Central memory CD8-positive, alpha-beta T cell (primary cell): ENCODE measurements around the gene PPFIA4.
"Not testable (repeated sequence)": the region's sequence is repeated elsewhere in the genome, so short reads cannot be mapped to it uniquely, and the experiment has no call there.

Experiments
- ATAC-seq: fragments of 150-1000 bp; cut with Tn5 transposase; replicated peaks from 2 replicates; pipeline ENCODE4 v1.10.0; 2022; ENCODE audit warnings: mild to moderate bottlenecking, moderate FRiP score, moderate number of reproducible peaks; ENCODE audit not compliant: poor library complexity, severe bottlenecking; ENCODE audit errors: extremely low read depth
- DNase-seq, 2 donors: peaks; one replicate each; pipeline ENCODE4 v3.0.0; 2021; ENCODE audit warnings: low spot score in 2 of 2
- H3K27ac Mint-ChIP-seq: one replicate; pipeline ENCODE4 v1.8.0; 2022; ENCODE audit warnings: low read depth, mild to moderate bottlenecking, moderate library complexity, mixed read lengths
- H3K27me3 Mint-ChIP-seq: one replicate; pipeline ENCODE4 v1.8.0; 2022; ENCODE audit warnings: mixed read lengths
- H3K36me3 Mint-ChIP-seq: one replicate; pipeline ENCODE4 v1.8.0; 2022; ENCODE audit warnings: mild to moderate bottlenecking, moderate library complexity, mixed read lengths; ENCODE audit not compliant: insufficient read depth
- H3K4me1 Mint-ChIP-seq: one replicate; pipeline ENCODE4 v1.8.0; 2022; ENCODE audit warnings: mixed read lengths
- H3K4me3 Mint-ChIP-seq: one replicate; pipeline ENCODE4 v1.8.0; 2022; ENCODE audit warnings: mild to moderate bottlenecking, moderate library complexity, mixed read lengths
- H3K9me3 Mint-ChIP-seq: one replicate; pipeline ENCODE4 v1.8.0; 2022; ENCODE audit warnings: mixed read lengths

The PPFIA4 gene

GRCh38 chr1:203000217-203000944, 25.9 kb upstream of the PPFIA4 start:
- ATAC-seq: no peak
- Mint-ChIP-seq H3K27me3 (peaks cover 41% of the 10 kb centered on the region), H3K9me3 (no peaks in the 10 kb centered on the region), H3K27ac (no peak overlapping the region), H3K4me1 (peaks cover 10% of the 10 kb centered on the region), H3K4me3 (no peak overlapping the region), H3K36me3 (peaks cover under 1% of the 10 kb centered on the region)
- DNase-seq: no peak

DNA sequence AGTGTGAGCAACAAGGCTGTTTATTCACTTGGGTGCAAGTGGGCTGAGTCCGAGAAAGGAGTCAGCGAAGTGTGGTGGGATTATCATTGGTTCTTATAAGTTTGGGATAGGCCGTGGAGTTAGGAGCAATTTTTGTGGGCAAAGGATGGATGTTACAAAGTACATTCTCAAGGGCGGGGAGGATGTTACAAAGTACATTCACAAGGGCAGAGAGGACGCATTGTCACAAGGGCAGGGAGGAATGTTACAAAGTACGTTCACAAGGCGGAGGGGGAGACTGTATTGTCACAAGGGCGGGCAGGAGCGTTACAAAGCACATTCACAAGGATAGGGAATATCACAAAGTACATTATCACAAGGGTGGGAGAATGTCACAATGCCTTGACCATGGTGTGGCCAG, 24.3 kb upstream of the PPFIA4 start:
- H3K4me1 Mint-ChIP-seq: peaks cover 20% of the 10 kb centered on the region
- DNase-seq: no peak
- H3K9me3 Mint-ChIP-seq: no peaks in the 10 kb centered on the region
- no peak for ATAC-seq
- peaks cover 7% of the 10 kb centered on the region for H3K36me3 Mint-ChIP-seq
- peaks cover 25% of the 10 kb centered on the region for H3K27me3 Mint-ChIP-seq
- H3K4me3 Mint-ChIP-seq: no peak overlapping the region
- no peak overlapping the region for H3K27ac Mint-ChIP-seq

DNA sequence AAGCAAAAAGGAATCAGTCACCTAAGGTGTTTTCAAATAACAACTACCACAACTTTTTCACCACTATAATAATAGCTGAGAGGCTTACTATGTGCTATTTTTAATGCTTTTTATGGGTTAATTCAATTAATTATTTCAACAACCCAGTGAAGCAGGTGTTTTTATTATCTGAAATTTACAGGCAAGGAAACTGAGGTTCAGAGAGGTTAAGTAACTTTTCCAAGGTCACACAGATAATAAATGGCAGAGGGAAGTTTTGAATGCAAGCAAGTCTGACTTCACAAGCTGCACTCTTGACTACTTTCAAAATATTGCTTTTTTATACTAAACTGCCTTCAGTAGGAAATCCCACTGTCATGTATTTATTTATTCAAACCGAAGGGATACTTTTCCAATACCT, 23.3 kb upstream of the PPFIA4 start:
- H3K27me3 Mint-ChIP-seq: peaks cover 15% of the 10 kb centered on the region
- no peaks in the 10 kb centered on the region for H3K9me3 Mint-ChIP-seq
- H3K27ac Mint-ChIP-seq: no peak overlapping the region

DNA sequence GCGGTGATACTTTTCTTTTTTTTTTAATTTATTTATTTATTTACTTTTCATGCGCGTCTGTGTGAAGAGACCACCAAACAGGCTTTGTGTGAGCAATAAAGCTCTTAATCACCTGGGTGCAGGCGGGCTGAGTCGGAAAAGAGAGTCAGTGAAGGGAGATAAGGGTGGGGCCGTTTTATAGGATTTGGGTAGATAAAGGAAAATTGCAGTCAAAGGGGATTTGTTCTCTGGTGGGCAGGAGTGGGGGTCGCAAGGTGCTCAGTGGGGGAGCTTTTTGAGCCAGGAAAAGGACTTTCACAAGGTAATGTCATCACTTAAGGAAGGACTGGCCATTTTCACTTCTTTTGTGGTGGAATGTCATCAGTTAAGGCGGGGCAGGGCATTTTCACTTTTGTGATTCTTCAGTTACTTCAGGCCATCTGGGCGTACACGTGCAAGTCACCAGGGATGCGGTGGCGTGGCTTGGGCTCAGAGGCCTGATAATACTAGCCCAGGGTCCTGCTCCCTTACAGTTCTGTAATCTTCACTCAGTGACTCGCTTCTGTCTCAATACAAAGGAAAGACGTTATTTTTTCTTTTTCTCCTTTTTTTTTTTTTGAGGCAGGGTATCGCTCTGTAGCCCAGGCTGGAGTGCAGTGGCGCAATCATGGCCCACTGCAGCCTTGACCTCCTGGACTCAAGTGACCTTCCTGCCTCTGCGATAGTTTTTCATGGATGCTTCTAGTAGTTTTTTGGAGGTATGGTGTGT, 20.7 kb upstream of the PPFIA4 start:
- peak overlapping the region; percentile 92 for H3K27ac Mint-ChIP-seq
- peaks cover 29% of the 10 kb centered on the region for H3K36me3 Mint-ChIP-seq
- not testable (repeated sequence) for ATAC-seq, H3K27me3 Mint-ChIP-seq, H3K9me3 Mint-ChIP-seq, DNase-seq
- peak overlapping the region; percentile 83 for H3K4me3 Mint-ChIP-seq
- peaks cover 28% of the 10 kb centered on the region for H3K4me1 Mint-ChIP-seq

More for the DNA sequence above, 23.3 kb upstream of the PPFIA4 start:
- no peak for DNase-seq
- H3K36me3 Mint-ChIP-seq: peaks cover 15% of the 10 kb centered on the region
- no peak overlapping the region for H3K4me3 Mint-ChIP-seq
- H3K4me1 Mint-ChIP-seq: peaks cover 28% of the 10 kb centered on the region
- no peak for ATAC-seq

GRCh38 chr1:203006948-203007871, 19.1 kb upstream of the PPFIA4 start, which contains the start of gene TMEM183A:
TSS of gene TMEM183A (plus strand) at chr1:203007374. CDS start at chr1:203007466, 92 bp downstream.
- peaks cover 30% of the 10 kb centered on the region for H3K4me1 Mint-ChIP-seq
- no peaks in the 10 kb centered on the region for H3K27me3 Mint-ChIP-seq
- H3K27ac Mint-ChIP-seq: peak within 1 kb of the TSS; percentile 92
- peak within 1 kb of the TSS; percentile 83 for H3K4me3 Mint-ChIP-seq
- peaks cover 42% of the 10 kb centered on the region for H3K36me3 Mint-ChIP-seq
- no peaks in the 10 kb centered on the region for H3K9me3 Mint-ChIP-seq
- ATAC-seq (peak; percentile 93), DNase-seq (peak; percentile 84 to 91)

GRCh38 chr1:203009185-203009584, 17.1 kb upstream of the PPFIA4 start:
- Mint-ChIP-seq H3K27me3 (no peaks in the 10 kb centered on the region), H3K9me3 (no peaks in the 10 kb centered on the region), H3K27ac (no peak overlapping the region), H3K36me3 (peaks cover 59% of the 10 kb centered on the region), H3K4me1 (peaks cover 39% of the 10 kb centered on the region), H3K4me3 (peak overlapping the region; percentile 83)
- ATAC-seq (no peak), DNase-seq (no peak)

DNA sequence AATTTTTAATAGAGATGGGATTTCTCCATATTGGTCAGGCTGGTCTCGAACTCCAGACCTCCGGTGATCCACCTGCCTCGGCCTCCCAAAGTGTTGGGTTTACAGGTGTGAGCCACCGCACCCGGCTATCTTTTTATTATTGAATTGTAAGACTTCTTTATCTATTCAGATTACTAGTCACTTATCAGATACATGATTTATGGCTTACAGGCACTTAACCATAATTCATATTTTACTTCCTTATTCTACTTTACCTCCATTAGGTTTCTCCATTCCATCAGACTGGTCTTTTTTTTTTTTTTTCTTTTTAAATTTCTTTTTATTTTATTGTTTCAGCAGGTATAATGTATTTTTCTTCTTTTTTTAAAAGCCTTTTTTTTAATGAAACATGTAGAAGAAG, 14.7 kb upstream of the PPFIA4 start:
- no peak for ATAC-seq
- Mint-ChIP-seq H3K27me3 (no peaks in the 10 kb centered on the region), H3K4me3 (no peak overlapping the region), H3K4me1 (peaks cover 38% of the 10 kb centered on the region), H3K27ac (no peak overlapping the region), H3K36me3 (peaks cover 75% of the 10 kb centered on the region), H3K9me3 (no peaks in the 10 kb centered on the region)
- no peak for DNase-seq

- no peak overlapping the region for H3K4me3 Mint-ChIP-seq
- H3K4me1 Mint-ChIP-seq: peaks cover 16% of the 10 kb centered on the region
- H3K27ac Mint-ChIP-seq: no peak overlapping the region
- DNase-seq: no peak
- H3K9me3 Mint-ChIP-seq: no peaks in the 10 kb centered on the region
- no peaks in the 10 kb centered on the region for H3K27me3 Mint-ChIP-seq
- no peak for ATAC-seq
- peaks cover 88% of the 10 kb centered on the region for H3K36me3 Mint-ChIP-seq
These were observed 9.2 kb upstream of the PPFIA4 start for GRCh38 chr1:203017061-203017460.

DNA sequence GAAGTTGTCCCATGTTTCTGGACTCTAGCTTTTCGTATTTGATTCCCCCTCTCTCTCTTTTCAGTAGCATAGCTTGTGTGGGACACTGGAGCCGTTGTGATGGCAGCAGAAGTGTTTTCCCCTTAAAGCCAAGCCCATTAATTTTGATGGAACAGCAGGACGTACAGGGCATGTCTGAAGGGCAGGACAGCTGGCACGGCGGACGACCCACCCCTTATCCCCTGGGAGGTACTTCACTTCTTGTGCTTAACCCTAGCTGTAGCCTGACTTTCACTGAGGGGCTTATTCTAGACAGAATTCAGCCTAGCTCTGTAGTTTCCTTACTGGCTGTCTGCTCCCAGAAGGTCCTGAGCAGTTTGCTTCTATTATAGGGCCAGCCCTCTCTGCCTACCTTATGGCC, 8.6 kb upstream of the PPFIA4 start:
- H3K4me3 Mint-ChIP-seq: no peak overlapping the region
- H3K27ac Mint-ChIP-seq: no peak overlapping the region
- peaks cover 85% of the 10 kb centered on the region for H3K36me3 Mint-ChIP-seq
- no peaks in the 10 kb centered on the region for H3K27me3 Mint-ChIP-seq
- DNase-seq (no peak), ATAC-seq (no peak)
- peaks cover 12% of the 10 kb centered on the region for H3K4me1 Mint-ChIP-seq
- H3K9me3 Mint-ChIP-seq: no peaks in the 10 kb centered on the region

DNA sequence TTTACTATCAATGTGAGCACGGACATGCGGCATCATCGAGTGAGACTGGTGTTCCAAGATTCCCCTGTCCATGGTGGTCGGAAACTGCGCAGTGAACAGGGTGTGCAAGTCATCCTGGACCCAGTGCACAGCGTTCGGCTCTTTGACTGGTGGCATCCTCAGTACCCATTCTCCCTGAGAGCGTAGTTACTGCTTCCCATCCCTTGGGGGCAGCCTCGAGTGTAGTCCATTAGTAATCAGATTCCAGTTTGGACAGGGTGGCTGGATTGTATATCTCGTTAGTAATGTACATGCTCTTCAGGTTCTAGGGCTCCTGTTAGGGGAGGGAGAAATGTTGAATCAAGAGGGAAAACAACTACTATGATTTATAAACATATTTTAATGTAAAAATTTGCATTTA, 3.4 kb upstream of the PPFIA4 start:
- DNase-seq, H3K27ac Mint-ChIP-seq, H3K9me3 Mint-ChIP-seq, H3K4me3 Mint-ChIP-seq, H3K27me3 Mint-ChIP-seq, H3K4me1 Mint-ChIP-seq, ATAC-seq: not testable (repeated sequence)
- H3K36me3 Mint-ChIP-seq: peaks cover 59% of the 10 kb centered on the region

- peaks cover 34% of the 10 kb centered on the region for H3K36me3 Mint-ChIP-seq
- H3K27me3 Mint-ChIP-seq: no peaks in the 10 kb centered on the region
- ATAC-seq: no peak
- H3K9me3 Mint-ChIP-seq: peaks cover 7% of the 10 kb centered on the region
- peak overlapping the region; percentile 77 for H3K27ac Mint-ChIP-seq
- peak overlapping the region; percentile 60 for H3K4me3 Mint-ChIP-seq
- peaks cover 10% of the 10 kb centered on the region for H3K4me1 Mint-ChIP-seq
- DNase-seq: no peak
These were observed 633 bp upstream of the PPFIA4 start for GRCh38 chr1:203025686-203026030.
